ENCODE measurements around the gene CAMTA2.

- TF ChIP-seq EZH2 (IDR thresholded peaks at IDR 0.05), result no peak
- TF ChIP-seq, protein P1, sequence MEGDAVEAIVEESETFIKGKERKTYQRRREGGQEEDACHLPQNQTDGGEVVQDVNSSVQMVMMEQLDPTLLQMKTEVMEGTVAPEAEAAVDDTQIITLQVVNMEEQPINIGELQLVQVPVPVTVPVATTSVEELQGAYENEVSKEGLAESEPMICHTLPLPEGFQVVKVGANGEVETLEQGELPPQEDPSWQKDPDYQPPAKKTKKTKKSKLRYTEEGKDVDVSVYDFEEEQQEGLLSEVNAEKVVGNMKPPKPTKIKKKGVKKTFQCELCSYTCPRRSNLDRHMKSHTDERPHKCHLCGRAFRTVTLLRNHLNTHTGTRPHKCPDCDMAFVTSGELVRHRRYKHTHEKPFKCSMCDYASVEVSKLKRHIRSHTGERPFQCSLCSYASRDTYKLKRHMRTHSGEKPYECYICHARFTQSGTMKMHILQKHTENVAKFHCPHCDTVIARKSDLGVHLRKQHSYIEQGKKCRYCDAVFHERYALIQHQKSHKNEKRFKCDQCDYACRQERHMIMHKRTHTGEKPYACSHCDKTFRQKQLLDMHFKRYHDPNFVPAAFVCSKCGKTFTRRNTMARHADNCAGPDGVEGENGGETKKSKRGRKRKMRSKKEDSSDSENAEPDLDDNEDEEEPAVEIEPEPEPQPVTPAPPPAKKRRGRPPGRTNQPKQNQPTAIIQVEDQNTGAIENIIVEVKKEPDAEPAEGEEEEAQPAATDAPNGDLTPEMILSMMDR (IDR thresholded peaks at IDR 0.05), result no peak
Observed at GRCh38 chr17:4936436-4936835, 51.0 kb downstream of the CAMTA2 start.

Measured in neural progenitor cell (in vitro differentiated cells).